ENCODE data around the gene SDS.

SDS gene

GRCh38 chr12:113403435-113404415 lies at the start of gene SDS:
Gene SDS, minus strand, starts transcription at chr12:113403887. Its CDS starts 4,179 bp downstream, at chr12:113399708.
- no peak for DNase-seq (ENCODE audit: low read depth)

DNA sequence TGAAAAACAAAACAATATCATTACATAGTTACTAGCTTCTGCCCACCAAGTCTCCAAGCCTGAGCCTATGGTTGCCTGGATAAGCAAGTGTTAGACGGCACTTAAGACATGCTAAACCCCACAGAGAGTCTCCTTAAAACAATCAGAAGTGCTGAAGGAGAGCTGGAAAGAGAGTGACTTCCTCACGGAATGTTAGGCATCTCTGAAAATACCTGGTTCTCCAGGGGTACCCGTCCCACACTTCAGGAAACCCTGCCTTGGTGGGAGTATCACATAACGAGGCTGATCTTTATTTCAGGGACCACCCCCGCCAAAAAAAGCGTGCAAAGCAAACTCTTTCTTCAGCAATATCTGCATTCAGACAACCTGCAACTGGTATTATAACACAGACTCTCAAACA lies 49.6 kb upstream of the SDS start:
- DNase-seq (ENCODE audit: low read depth), result no peak

DNA sequence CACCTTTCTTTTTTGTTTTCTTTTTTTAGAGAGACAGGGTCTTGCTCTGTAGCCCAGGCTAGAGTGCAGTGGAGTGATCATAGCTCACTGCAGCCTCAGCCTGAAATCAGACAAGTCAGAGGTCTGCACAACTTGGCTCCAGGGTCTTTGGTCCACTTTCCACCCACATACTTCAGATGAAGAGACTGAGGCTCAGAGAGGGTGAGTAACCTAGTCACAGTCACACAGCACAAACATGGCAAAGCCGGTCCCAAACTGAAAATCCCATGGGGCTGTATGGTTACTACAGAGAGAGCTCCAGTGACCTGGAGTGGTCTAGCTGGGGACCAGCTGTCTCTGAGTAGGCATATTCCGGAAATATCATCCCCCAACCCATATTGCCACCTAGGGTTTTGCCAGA lies 48.8 kb upstream of the SDS start:
- no peak for DNase-seq (ENCODE audit: low read depth)

DNA sequence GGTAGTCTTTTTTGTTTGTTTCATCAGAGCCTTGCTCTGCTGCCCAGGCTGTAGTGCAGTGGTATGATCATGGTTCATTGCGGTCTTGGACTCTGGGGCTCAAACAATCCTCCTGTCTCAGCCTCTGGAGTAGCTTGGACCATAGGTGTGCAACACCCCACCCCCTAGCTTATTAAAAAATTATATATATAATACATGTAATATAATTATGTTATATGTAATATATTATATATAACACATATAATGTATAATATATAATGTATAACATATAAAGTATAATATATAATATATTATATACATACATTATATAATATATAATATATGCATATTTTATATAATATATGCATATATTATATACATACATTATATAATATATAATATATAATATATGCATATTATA lies 46.2 kb upstream of the SDS start:
- no peak for DNase-seq (ENCODE audit: low read depth)

- DNase-seq (ENCODE audit: low read depth), result no peak
Measured at GRCh38 chr12:113449299-113449698, 45.6 kb upstream of the SDS start.

DNA sequence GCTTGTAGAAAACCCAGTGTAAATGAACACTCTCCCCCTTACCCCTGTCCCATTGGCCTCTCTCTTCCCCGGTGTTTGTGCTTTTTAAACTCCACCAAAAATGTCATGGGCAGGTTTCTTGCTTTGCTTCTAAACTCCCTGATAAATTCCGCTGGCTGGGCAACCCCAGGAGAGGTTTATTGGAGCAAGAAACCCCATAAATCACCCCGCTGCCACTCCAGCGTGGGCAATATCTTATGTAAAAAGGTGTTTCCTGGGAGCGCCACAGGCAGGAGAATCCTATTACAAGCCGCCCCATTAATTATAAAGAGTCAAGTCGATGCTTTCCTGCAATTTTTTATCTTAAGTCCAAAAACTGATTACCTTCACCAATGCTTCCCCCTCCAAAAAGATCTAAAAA lies 45.2 kb upstream of the SDS start:
- no peak for DNase-seq (ENCODE audit: low read depth)

DNA sequence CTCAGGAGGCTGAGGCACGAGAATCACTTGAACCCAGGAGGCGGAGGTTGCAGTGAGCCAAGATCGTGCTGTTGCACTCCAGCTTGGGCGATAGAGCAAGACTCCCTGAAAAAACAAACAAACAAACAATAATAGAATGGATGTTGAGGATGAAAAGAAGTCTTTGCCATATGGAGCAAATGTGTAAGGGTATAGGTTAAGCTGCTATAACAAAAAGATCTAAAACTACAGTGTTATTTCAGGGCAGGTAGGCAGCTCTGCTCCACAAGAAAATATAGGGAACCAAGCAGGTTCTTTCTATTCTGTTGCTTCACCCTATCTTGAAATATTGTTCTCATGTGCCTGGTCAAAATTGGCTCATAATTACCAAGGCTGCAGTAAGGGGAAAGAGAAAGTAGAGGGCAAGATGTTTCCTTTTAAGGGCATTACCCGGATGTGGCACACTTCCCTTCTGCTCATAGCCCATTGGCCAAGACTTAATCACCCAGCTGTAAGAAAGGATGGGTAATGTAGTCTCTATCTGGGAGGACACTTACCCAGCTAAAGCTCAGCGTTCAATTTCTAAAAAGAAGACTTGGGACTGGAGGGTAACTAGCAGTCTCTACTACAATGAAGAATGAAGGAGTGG lies 42.0 kb upstream of the SDS start:
- DNase-seq (ENCODE audit: low read depth), result no peak

DNA sequence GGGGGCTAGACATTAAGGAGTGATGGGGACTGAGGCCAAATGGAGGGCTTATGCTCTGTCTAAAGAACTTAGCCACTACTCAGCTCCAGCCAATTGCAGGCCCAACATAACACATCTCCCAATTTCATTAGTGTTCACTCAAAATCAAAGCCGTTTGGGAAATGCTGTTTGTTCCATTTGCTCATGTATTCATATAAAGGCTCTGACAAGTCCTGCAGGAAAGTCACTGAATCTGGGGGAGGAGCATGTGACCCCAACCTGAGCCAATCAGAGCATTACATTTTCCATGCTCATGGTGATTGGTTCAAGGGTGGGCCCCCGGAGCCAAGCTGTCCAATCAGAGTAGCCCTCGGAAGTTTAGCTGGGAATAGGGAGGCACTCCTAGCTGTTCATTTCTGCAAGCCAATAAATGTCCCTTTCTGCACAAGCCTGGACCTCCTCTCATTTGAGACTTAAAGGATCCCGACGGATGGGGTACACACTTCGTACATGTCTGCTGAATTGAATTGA lies 39.4 kb upstream of the SDS start:
- no peak for DNase-seq (ENCODE audit: low read depth)

- DNase-seq (ENCODE audit: low read depth), result no peak
Measured at GRCh38 chr12:113440947-113441782, 37.5 kb upstream of the SDS start.

DNA sequence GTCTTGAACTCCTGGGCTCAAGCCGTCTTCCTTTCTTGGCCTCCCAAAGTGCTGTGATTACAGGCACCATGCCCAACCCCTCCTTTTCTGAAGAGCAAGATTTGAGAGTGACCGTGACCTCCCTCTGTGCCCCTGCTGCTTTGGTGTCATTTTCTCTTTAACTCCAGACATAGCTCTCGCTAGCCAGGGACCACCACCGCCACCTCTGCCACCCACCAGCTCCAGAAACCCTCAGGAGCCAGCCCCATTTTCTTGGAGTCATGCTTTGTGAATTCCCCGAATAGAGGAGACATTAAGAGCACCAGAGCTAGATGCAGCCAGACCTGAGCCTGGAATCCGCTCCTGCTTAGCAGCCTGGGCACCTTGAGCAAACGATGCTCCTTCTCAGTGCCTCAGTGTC lies 36.6 kb upstream of the SDS start:
- no peak for DNase-seq (ENCODE audit: low read depth)

- no peak for DNase-seq (ENCODE audit: low read depth)
Measured at GRCh38 chr12:113439606-113440030, 35.9 kb upstream of the SDS start.

DNA sequence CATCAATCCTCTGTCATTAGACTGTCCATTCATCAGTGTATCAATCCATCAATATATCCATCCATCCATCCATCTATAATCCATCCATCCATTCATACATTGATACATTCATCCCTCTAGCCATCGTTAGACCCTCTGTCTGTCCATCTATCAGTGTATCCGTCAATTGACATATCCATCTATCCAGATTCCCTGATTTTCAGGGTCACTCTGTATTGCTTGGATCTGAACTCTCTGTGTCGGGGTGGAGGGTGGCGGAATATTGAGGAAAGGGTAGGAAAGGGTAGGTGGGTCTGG lies 35.6 kb upstream of the SDS start:
- no peak for DNase-seq (ENCODE audit: low read depth)

DNA sequence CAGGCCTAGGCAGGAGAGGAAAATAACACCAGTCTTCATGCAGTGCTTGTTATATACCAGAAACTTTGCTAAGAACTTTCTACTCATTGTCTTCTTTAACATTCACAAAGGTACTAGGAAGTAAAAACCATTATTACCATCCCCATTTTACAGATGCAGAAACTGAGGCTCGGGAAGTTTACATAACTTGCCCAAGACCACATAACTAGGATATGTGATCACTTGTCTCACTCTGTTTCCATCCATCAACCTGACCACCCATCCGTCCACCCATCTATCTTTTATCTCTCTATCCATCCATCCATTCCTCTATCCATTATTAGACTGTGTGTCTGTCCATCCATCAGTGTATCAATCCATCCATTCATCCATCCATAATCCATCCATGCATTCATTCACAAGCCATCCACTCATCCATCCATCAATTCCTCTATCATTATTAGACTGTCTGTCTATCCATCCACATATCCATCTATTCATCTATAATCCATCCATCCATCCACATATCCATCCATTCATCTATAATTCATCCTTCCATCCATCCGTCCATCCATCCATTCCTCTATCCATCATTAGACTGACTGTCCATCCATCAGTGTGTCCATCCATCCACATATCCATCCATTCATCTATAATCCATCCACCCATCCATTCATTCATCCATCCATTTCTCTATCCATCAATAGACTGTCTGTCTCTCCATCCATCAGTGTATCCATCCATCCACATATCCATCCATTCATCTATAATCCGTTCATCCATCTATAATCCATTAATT lies 35.0 kb upstream of the SDS start:
- DNase-seq (ENCODE audit: low read depth), result no peak

DNA sequence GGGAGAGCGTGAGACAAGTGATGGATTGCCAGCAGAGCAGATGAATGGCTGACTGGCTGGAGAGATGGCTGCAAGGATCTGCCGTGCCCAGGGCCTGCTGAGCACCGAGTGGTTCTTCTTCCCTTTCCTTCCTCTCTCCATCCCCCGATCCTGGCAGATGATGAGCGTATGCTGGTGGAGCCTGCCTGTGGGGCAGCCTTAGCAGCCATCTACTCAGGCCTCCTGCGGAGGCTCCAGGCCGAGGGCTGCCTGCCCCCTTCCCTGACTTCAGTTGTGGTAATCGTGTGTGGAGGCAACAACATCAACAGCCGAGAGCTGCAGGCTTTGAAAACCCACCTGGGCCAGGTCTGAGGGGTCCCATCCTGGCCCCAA lies 34.0 kb upstream of the SDS start:
- DNase-seq (ENCODE audit: low read depth), result no peak

- DNase-seq (ENCODE audit: low read depth), result no peak
Measured at GRCh38 chr12:113436993-113437728, 33.5 kb upstream of the SDS start.

- DNase-seq (ENCODE audit: low read depth), result no peak
Measured at GRCh38 chr12:113436586-113436985, 32.9 kb upstream of the SDS start.

DNA sequence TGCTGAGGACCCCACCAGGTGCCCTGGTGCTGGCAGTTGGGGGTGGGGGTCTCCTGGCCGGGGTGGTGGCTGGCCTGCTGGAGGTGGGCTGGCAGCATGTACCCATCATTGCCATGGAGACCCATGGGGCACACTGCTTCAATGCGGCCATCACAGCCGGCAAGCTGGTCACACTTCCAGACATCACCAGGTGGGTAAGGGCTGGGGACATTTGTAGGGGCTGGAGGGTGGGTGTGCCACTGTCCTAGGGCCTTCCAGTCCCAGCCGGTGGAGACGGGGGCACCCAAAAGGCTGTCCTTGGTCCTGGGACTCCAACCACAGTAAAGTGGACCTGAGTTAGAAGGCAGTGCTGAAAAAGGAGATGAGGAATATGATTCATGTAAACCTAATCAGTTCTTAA lies 31.7 kb upstream of the SDS start:
- no peak for DNase-seq (ENCODE audit: low read depth)

- no peak for DNase-seq (ENCODE audit: low read depth)
Measured at GRCh38 chr12:113432986-113433385, 29.3 kb upstream of the SDS start.

GRCh38 chr12:113428482-113428881 lies 24.8 kb upstream of the SDS start:
- DNase-seq (ENCODE audit: low read depth), result no peak

- DNase-seq (ENCODE audit: low read depth), result no peak
Measured at GRCh38 chr12:113427882-113428281, 24.2 kb upstream of the SDS start.

DNA sequence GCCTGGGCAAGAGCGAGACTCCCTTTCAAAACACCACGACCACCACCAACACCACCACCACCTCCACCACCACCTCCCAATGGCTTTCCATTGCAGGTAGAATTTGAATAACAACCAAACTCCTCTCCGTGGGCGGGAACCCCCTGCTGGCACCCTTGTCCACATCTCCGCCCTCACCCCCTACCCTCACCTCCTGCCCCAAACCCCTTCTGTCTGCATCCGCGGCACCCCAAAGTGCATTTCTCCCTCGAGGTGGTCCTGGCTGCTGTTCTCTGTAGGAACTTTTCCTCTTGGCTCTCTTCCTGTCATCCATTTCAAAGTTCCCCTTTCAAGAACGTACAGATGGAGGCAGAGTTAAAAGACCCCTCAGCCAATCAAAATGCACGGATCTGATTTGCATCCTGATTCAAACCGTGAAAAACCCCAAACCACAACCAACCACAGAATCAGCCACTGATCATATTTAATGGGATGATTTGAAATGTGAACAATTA lies 22.3 kb upstream of the SDS start:
- DNase-seq (ENCODE audit: low read depth), result no peak
